Stimulated activated CD4-positive, alpha-beta T cell treated with anti-CD3 and anti-CD28 coated beads, Interleukin-1b, Interleukin-23, amount 100 ng/mL, for 1 hour (primary cell): ENCODE results near the gene LIPE.

Experiments
- DNase-seq, 2 donors: peaks; one replicate each; pipeline ENCODE4 v3.0.0-alpha.2; 2020; ENCODE audit warnings: low read depth in 2 of 2

Gene LIPE

DNA sequence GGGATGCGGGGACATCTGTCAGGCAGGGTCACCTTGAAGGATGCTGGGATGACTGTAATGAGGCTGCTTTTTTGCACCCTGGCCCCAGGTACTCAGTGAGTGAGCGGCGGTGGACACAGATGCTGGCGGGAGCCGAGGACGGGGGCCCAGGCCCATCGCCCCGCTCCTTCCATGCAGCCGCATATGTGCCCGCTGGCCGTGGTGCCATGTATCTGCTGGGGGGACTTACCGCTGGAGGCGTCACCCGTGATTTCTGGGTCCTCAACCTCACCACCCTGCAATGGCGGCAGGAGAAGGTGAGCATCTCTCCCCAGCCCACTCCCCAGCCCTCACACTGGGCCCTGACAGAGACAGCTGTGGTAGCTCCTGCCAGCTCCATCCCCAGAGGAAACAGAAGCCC lies 70.5 kb downstream of the LIPE start:
- DNase-seq = no peak

DNA sequence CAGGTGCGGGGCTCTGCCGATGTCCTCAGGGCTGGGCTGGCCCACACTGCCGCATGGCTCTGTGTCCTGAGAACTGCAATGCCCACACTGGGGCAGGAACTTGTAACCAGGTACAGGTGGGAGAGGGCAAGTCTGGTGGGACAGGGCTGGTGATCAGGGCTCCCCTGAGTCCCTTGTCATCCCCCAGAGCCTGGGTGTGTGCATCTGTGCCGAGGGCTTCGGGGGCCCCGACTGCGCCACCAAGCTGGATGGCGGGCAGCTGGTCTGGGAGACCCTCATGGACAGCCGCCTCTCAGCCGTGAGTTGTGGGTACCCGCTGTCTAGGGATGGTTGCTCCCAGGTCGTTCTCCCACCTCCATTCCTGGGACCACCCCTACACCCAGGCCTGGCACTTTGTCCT lies 71.3 kb downstream of the LIPE start:
- DNase-seq = no peak

DNA sequence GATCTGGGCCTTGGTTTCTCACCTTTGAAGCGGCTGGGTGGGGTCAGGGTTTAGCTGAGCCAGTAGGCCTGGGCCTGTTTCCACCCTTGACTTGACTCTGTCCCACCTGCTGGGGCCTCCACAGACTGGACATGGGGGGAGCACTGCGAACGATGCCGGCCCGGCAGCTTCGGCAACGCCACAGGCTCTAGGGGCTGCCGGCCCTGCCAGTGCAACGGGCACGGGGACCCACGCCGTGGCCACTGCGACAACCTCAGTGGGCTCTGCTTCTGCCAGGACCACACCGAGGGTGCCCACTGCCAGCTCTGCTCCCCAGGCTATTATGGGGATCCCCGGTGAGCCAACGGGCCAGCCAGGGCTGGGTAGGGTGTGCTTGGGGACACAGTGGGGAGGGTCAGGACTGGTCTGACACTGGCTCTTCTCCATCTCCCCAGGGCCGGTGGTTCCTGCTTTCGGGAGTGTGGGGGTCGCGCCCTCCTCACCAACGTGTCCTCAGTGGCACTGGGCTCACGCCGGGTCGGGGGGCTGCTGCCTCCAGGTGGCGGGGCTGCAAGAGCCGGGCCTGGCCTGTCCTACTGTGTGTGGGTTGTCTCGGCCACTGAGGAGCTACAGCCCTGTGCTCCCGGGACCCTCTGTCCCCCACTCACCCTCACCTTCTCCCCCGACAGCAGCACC lies 73.7 kb downstream of the LIPE start:
- no peak for DNase-seq

DNA sequence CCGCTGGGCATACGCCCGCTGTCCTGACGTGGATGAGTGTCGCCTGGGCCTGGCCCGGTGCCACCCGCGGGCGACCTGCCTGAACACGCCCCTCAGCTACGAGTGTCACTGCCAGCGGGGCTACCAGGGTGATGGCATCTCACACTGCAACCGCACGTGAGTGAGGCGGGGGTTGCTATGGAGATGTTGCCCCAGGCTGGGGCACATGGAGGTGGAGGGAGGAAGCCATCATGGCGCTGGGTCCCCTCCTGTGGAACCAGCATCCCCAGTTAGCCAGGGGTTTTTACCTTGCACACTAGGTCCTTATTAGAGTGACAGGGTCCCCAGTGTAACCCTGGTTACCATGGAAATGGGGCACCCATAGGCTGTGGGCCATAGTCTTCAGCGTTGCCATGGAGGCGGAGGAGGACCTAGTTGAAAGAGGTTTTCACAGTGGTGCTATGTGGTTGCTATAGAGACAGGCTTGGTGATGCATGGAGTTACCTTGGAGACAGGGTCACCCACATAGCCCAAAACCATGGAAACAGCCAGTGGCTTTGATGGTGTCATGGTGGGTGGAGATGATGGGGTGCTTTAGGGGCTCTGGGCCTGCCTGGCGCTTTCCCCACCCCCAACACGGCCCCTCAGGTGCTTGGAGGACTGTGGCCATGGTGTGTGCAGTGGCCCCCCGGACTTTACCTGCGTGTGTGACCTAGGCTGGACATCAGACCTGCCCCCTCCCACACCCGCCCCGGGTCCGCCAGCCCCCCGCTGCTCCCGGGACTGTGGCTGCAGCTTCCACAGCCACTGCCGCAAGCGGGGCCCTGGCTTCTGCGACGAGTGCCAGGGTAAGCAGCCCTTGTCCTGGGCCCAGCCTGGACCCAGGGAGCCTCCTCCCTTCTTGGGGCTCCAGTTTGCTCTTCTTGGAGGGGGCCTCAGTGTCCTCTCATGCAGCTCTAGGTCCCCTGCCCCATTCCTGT lies 74.6 kb downstream of the LIPE start:
- DNase-seq = no peak
